Activated CD8-positive, alpha-beta memory T cell treated with anti-CD3 and anti-CD28 coated beads for 24 hours (primary cell): Measurements from ENCODE around the gene GPD2.
"Not testable (repeated sequence)": the region's sequence is repeated elsewhere in the genome, so short reads cannot be mapped to it uniquely, and the experiment has no call there.

Source experiments
- DNase-seq: peaks from one replicate; pipeline ENCODE4 v3.0.0-alpha.2; 2020

GPD2 gene

GRCh38 chr2:156476021-156476849 is 40.1 kb downstream of the GPD2 start:
- DNase-seq, result no peak

GRCh38 chr2:156476850-156477206 is 40.6 kb downstream of the GPD2 start:
- no peak for DNase-seq

- DNase-seq, result no peak
Observed at GRCh38 chr2:156480376-156480775, 44.2 kb downstream of the GPD2 start.

GRCh38 chr2:156481312-156481711 is 45.1 kb downstream of the GPD2 start:
- DNase-seq, result no peak

- no peak for DNase-seq
Observed at GRCh38 chr2:156483741-156484173, 47.6 kb downstream of the GPD2 start.

GRCh38 chr2:156486147-156486546 is 50.0 kb downstream of the GPD2 start:
- no peak for DNase-seq

GRCh38 chr2:156486614-156487013 is 50.4 kb downstream of the GPD2 start:
- no peak for DNase-seq

- no peak for DNase-seq
Observed at GRCh38 chr2:156489195-156489594, 53.0 kb downstream of the GPD2 start.

- no peak for DNase-seq
Observed at GRCh38 chr2:156489750-156490465, 53.7 kb downstream of the GPD2 start.

GRCh38 chr2:156490466-156490840 is 54.3 kb downstream of the GPD2 start:
- DNase-seq, result no peak

- no peak for DNase-seq
Observed at GRCh38 chr2:156491176-156491575, 55.0 kb downstream of the GPD2 start.

- DNase-seq, result no peak
Observed at GRCh38 chr2:156492979-156493378, 56.8 kb downstream of the GPD2 start.

GRCh38 chr2:156495998-156496397 is 59.8 kb downstream of the GPD2 start:
- DNase-seq, result not testable (repeated sequence)

- no peak for DNase-seq
Observed at GRCh38 chr2:156505696-156506095, 69.5 kb downstream of the GPD2 start.

GRCh38 chr2:156511122-156511521 is 74.9 kb downstream of the GPD2 start:
- no peak for DNase-seq

GRCh38 chr2:156511803-156512202 is 75.6 kb downstream of the GPD2 start:
- DNase-seq, result no peak

- no peak for DNase-seq
Observed at GRCh38 chr2:156512451-156512850, 76.3 kb downstream of the GPD2 start.

GRCh38 chr2:156513219-156513618 is 77.0 kb downstream of the GPD2 start:
- no peak for DNase-seq

- DNase-seq, result no peak
Observed at GRCh38 chr2:156517419-156517818, 81.2 kb downstream of the GPD2 start.

GRCh38 chr2:156518138-156518537 is 82.0 kb downstream of the GPD2 start:
- DNase-seq, result no peak

GRCh38 chr2:156522864-156523440 is 86.8 kb downstream of the GPD2 start:
- no peak for DNase-seq

- DNase-seq, result no peak
Observed at GRCh38 chr2:156526950-156527636, 90.9 kb downstream of the GPD2 start.

- not testable (repeated sequence) for DNase-seq
Observed at GRCh38 chr2:156528583-156528982, 92.4 kb downstream of the GPD2 start.
